ENCODE measurements around the gene NEK5.
A peak's percentile ranks its signal among the peaks of the same experiment; 100 is the strongest.

The NEK5 gene

GRCh38 chr13:52128714-52129700, at the start of gene NEK5 (continued):
- TF ChIP-seq, protein P1, sequence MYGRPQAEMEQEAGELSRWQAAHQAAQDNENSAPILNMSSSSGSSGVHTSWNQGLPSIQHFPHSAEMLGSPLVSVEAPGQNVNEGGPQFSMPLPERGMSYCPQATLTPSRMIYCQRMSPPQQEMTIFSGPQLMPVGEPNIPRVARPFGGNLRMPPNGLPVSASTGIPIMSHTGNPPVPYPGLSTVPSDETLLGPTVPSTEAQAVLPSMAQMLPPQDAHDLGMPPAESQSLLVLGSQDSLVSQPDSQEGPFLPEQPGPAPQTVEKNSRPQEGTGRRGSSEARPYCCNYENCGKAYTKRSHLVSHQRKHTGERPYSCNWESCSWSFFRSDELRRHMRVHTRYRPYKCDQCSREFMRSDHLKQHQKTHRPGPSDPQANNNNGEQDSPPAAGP (tag by site-specific recombination; IDR thresholded peaks at IDR 0.05), result 0 out of 2 replicates have a peak, but pooled peaks have one; percentile 27
- TF ChIP-seq ZNF169 (tag by site-specific recombination; IDR thresholded peaks at IDR 0.05) (no peak), ZNF561 (tag by site-specific recombination; IDR thresholded peaks at IDR 0.05; ENCODE audit: borderline replicate concordance) (0 out of 2 replicates have a peak, but pooled peaks have one; percentile 16), ZNF274 (IDR thresholded peaks at IDR 0.05; ENCODE audit: low read length) (no peak), ZNF274 (tag by site-specific recombination; IDR thresholded peaks at IDR 0.05; ENCODE audit: borderline replicate concordance) (no peak), PRDM10 (tag by site-specific recombination; IDR thresholded peaks at IDR 0.05) (no peak; the same call in 1 of the 2 replicates), ZNF624 (tag by site-specific recombination; IDR thresholded peaks at IDR 0.05) (no peak), ZNF394 (tag by site-specific recombination; IDR thresholded peaks at IDR 0.05; ENCODE audit: borderline replicate concordance) (peak; percentile 29; the same call in 1 of the 2 replicates), KLF10 (tag by site-specific recombination; IDR thresholded peaks at IDR 0.05) (no peak), CTCF (tag by site-specific recombination; IDR thresholded peaks at IDR 0.05) (peak; percentile 64; the same call in 1 of the 2 replicates), SP2 (tag by site-specific recombination; IDR thresholded peaks at IDR 0.05) (peak; percentile 55), ZNF837 (tag by site-specific recombination; IDR thresholded peaks at IDR 0.05) (no peak), ZNF621 (tag by site-specific recombination; IDR thresholded peaks at IDR 0.05) (no peak), ZNF560 (tag by site-specific recombination; IDR thresholded peaks at IDR 0.05; ENCODE audit: borderline replicate concordance) (no peak), MEIS1 (CRISPR knock-in tag; IDR thresholded peaks at IDR 0.05; ENCODE audit: borderline replicate concordance) (no peak), ZSCAN30 (tag by site-specific recombination; IDR thresholded peaks at IDR 0.05) (peak; percentile 54; the same call in 1 of the 2 replicates), ZBTB20 (tag by site-specific recombination; IDR thresholded peaks at IDR 0.05) (peak; percentile 61), ZBTB26 (tag by site-specific recombination; optimal IDR thresholded peaks at IDR 0.05) (peak; percentile 83), PRDM1 (tag by site-specific recombination; IDR thresholded peaks at IDR 0.05) (no peak), PRDM2 (tag by site-specific recombination; IDR thresholded peaks at IDR 0.05; ENCODE audit: borderline replicate concordance) (no peak), BCL11B (tag by site-specific recombination; IDR thresholded peaks at IDR 0.05; ENCODE audit: low read depth) (0 out of 2 replicates have a peak, but pooled peaks have one; percentile 39), ZNF146 (tag by site-specific recombination; IDR thresholded peaks at IDR 0.05) (no peak)
